Stimulated activated CD4-positive, alpha-beta T cell treated with anti-CD3 and anti-CD28 coated beads, Interleukin-1b, Interleukin-23, amount 100 ng/mL, for 24 hours (primary cell): ENCODE data around the gene TCF19.

ENCODE experiments used
- DNase-seq, 4 experiments: peaks; one replicate each; pipeline ENCODE4 v3.0.0-alpha.2; 2020; ENCODE audit warnings: low read depth in 4 of 4, low spot score in 1 of 4

Gene TCF19

DNA sequence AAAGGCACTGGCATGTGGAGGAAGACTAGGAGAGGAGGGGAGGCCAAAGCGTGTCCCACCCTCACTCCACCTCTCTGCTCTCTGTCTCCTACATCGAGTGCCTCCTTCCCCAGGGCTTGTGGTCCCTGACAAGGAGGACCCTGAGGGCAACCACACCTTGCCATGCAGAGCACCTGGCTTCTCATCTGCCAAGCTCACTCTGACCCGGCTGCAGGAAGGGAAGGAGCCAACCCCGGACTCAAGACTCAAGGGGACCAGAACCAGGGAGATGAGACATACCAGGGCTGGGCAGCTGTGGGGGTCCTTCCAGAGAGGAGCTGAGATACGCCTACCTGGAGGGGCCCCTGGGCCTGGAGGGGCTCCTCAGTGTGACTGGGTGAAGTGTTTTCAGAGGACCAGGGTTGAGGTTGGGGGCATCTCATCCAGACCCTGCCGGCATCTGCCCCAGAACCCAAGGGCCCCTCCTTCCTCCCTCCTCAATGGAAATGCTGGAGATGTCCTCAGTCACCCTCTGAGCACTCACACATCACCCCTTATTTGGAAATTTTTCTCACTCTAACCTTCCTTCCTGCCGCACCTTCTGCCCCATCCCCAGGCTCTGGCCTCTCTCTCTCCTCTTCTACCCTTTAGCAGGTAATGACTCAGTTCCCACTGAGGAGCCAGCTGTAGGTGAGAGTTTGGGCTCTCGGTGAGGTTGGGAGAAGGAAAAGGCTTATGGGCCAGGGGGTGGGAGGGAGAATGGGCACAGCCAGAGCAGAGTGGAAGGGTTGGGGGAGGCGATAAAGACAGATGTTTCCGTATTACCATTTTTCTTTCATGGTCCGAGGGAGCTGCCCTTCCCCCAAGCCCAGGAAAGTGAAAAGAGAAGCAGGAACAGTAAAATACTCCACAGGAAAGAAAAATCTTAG, 44.1 kb downstream of the TCF19 start:
- DNase-seq, result no peak

DNA sequence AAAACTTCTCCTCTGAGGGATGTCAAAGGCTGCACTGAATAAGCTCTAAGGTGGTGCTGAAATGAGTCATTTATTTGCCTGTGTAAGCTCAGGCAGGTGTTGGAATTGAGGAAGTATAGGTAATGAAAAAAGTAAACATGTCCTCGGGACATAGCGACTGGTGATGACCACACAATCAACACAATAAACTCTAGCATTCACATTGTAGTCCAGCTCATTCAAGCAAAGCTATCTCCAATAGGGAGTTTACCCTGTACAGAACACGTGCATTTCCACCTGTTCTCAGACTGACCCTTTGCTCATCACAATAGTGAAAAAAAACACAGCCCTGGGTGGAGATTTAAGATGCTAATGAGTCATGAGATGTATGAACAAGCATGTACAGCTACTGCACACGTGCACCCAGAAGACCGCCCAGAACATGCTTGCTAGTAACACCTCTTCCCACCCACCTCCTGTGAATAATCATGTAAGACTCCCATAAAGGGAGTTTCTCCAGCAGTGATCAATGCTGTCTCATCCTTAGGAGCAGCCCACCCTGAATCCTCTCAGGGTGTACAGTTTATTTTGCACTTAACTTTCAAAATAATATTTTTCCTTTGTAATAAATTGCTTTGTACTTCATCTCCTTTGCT, 45.1 kb downstream of the TCF19 start:
- DNase-seq, result peak in 3 of 4 experiments; percentile 28 to 58 (median 40)

- DNase-seq, result no peak
Measured at GRCh38 chr6:31204751-31205145, 46.4 kb downstream of the TCF19 start.

DNA sequence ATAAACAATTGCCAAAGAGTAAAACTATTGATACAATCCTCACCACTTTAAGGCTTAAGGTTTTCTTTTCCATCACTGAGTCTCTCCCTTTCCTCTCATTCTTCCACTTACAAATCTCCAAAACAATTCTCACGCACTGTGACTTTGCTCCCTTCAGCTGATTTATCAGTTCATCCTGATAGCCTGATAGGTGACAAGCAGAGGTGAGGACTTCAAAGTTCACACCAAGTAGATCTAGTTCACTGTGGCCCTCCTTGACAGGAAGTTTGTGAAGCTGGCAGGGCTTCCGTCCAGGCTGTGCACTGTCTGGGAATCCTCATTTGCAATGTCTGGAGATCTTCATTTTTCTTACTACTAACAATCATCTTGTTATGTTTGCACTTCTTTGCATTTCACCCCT, 47.2 kb downstream of the TCF19 start:
- DNase-seq, result no peak

DNA sequence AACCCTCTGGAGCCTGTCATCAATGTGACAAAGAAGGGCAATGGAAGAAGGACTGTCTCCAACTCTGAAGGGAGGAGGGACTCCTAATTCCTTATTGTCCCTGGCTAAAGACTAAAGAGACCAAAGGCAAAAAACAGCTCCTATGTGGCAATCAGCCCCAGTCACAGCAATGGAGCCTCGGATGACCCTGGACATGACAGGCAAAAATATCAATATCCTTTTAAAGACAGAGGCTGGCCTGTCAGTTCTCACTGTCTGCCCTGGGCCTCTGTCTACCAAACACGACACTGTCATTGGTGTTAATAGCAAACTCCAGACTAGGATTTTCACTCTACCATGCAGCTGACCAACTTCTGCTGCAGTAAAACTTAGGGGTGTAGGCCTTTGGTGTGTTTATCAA, 50.1 kb downstream of the TCF19 start:
- DNase-seq, result no peak

DNA sequence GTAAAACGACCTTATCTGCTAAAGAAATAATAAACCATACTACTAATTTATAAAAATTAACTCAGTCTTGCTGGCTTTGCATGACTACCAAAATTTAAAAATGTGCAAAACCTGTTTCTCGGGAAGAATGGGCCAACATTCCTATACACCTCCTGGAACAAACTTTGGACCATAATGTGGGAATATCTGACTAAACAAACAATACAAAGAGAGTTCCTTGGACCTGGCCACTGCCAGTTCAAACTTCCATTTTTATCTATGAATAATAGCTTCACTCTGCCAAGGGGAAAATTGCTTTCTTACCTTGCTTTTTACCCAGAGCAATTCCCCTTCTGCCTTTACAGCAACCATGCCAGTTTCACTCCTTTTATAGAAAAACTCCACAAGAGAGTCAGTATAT, 50.7 kb downstream of the TCF19 start:
- DNase-seq, result no peak

DNA sequence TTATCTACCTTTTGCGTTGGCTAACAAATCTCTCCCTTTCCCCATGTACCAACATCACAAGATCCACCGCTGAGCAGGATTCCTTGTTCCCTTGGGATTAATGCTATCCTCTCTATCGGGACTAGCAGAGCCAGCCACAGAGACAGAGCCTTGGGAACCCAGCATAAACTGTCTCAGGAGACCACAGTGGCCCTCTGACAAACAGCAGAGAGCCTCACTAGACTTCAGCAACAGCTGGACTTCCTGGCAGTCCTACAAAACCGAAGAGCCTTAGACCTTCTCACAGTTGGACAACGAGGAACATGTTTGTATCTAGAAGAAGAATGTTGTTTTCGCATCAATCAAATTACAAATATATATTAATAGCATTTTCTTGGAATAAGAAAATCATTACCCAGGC, 51.7 kb downstream of the TCF19 start:
- no peak for DNase-seq

DNA sequence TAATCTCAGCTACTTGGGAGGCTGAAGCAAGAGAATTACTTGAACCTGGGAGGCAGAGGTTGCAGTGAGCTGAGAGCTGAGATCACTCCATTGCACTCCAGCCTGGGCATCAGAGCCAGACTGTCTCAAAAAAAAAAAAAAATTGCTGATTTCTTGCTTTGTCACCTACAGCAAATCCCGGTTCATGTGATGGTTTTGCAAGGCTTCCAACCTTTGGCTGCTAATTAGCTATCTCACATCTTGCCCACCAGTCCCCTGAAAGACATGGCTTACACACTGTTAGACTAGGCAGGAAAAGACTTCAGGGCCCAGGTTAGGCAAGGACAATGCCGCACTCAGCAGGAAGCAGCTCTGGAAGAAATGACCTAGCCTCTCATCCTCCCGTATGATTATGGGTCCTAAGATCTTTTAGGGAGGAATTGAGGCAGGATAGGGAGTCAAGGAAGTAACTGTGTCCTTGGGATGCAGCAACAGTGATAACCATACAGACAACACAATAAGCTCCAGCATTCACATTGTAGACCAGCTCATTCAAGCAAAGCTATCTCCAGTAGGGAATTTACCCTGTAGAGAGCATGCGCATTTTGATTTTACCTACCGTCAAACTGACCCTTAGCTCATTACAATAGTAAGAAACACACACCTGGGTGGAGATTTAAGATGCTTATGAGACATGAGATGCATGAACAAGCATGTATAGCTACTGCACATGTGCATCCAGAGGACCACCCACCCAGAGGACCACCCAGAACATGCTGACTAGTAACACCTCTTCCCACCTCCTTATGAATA, 52.5 kb downstream of the TCF19 start:
- no peak for DNase-seq
